ENCODE measurements around the gene TERC. TPM values are rescaled to one million over a fixed set of nuclear protein-coding genes. Genes with fewer than 3 reads are reported as not detected.

Gene TERC
- total and polyA plus RNA-seq, 12 donors: 1.4 to 200 (median 30.8) TPM; not detected in 3

DNA sequence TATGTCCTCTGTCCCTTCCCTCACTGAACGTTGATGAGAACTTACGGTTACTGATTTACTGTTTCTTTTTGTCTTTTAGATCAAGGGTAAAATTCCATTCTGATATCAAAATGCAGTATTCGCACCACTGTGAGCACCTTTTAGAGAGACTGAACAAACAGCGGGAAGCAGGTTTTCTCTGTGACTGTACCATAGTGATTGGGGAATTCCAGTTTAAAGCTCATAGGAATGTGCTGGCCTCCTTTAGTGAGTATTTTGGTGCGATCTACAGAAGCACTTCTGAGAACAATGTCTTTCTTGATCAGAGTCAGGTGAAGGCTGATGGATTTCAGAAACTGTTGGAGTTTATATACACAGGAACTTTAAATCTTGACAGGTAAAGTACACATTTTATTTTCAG, 9.3 kb upstream of the TERC start:
- Histone ChIP-seq H3K4me3 (peak overlapping the region in 1 of 4 donors; percentile 83), H3K27ac (peak overlapping the region in 3 of 5 donors; percentile 97 to 100 (median 99)), H3K9me3 (replicated peaks in 1 of 3) (no peaks in the 10 kb centered on the region), H3K27me3 (no peaks in the 10 kb centered on the region), H3K36me3 (replicated peaks in 1 of 2) (peaks cover 0 to 24% of the 10 kb centered on the region in 2 donors), H3K4me1 (replicated peaks in 1 of 2) (peaks cover 0 to 30% of the 10 kb centered on the region in 2 donors)
- no peak for DNase-seq
- 48 to 58% (median 54%) methylated on average over 5 of the region's 5 CpGs for WGBS, 4 donors
- TF ChIP-seq CTCF (IDR thresholded peaks at IDR 0.05): no peak
- no peak for TF ChIP-seq POLR2A (IDR thresholded peaks at IDR 0.05)
- intact Hi-C loops (cut with DNase I): no loop called here

GRCh38 chr3:169772897-169773816, 8.3 kb upstream of the TERC start, which contains the start of gene MYNN:
TSS of gene MYNN (plus strand) at chr3:169773396. CDS start at chr3:169774296, 900 bp downstream.
- intact Hi-C loops (cut with DNase I): no loop called here
- 0 to 1% (median 0%) methylated on average over 14 to 61 of the region's 61 CpGs for WGBS, 4 donors
- TF ChIP-seq POLR2A (IDR thresholded peaks at IDR 0.05) (peak; percentile 91 to 95), CTCF (IDR thresholded peaks at IDR 0.05) (peak in 4 of 6 experiments; percentile 2 to 25 (median 19))

DNA sequence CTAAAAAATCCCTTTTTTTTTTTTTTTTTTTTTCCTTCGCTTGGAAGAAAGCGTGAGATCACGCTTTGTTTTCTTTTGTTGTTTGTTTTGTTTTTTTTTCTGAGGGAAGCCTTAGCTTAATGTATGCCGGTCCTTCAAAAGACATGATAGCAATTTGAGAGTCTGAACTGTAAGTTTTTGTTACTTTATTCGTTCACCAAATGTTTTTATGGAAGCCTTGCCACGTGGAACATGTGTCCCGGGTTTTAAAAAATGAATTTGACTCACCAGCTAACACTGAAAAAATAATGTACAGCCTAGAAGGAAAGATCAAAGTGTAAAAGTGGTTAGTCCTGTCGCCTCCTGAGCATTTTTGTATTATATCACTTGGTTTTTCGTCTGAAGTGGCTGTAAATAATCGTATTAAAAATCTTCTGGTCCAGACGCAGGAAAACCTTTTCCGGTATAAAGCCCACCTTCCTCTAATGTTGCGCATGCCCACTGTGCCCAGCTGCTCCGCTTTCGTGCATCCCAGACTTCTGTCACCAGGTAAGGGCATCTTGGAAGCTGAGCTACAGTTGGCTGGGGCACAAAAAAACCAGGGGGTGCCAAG, 7.5 kb upstream of the TERC start:
- intact Hi-C loops (cut with DNase I): no loop called here
- peak overlapping the region; percentile 96 to 100 (median 99) for H3K27ac ChIP-seq
- WGBS, 4 donors: 0 to 1% (median 0%) methylated on average over 13 to 15 of the region's 15 CpGs
- DNase-seq: peak in 5 of 7 donors; percentile 68 to 88 (median 73)
- no peaks in the 10 kb centered on the region for H3K9me3 ChIP-seq (replicated peaks in 1 of 3)
- peak overlapping the region; percentile 69 to 92 (median 84) for H3K4me3 ChIP-seq
- H3K27me3 ChIP-seq: no peaks in the 10 kb centered on the region
- H3K4me1 ChIP-seq (replicated peaks in 1 of 2): peaks cover 0 to 30% of the 10 kb centered on the region in 2 donors
- TF ChIP-seq POLR2A (IDR thresholded peaks at IDR 0.05): no peak
- TF ChIP-seq CTCF (IDR thresholded peaks at IDR 0.05): no peak
- peaks cover 0 to 9% of the 10 kb centered on the region in 2 donors for H3K36me3 ChIP-seq (replicated peaks in 1 of 2)

More at GRCh38 chr3:169772897-169773816, 8.3 kb upstream of the TERC start, which contains the start of gene MYNN:
- H3K4me3 ChIP-seq: peak within 1 kb of the TSS; percentile 69 to 92 (median 84)
- H3K36me3 ChIP-seq (replicated peaks in 1 of 2): peaks cover 0 to 16% of the 10 kb centered on the region in 2 donors
- peak; percentile 91 to 96 (median 93) for DNase-seq
- H3K27me3 ChIP-seq: no peaks in the 10 kb centered on the region
- peak within 1 kb of the TSS; percentile 96 to 100 (median 99) for H3K27ac ChIP-seq
- no peaks in the 10 kb centered on the region for H3K9me3 ChIP-seq (replicated peaks in 1 of 3)
- H3K4me1 ChIP-seq (replicated peaks in 1 of 2): peaks cover 0 to 30% of the 10 kb centered on the region in 2 donors
